A549 (cell line): ENCODE measurements around the gene COQ7. TPM values are rescaled to one million over a fixed set of nuclear protein-coding genes. Genes with fewer than 3 reads are reported as not detected.
A peak's percentile ranks its signal among the peaks of the same experiment; 100 is the strongest.

Experiments used
- ATAC-seq, 2 experiments: fragments of 200-7000 bp in 1 of 2; fragments of >200 bp in 1 of 2; cut with Nextera tagmentation in 1 of 2; cut with Tn5 transposase in 1 of 2; 3 replicates each; pipeline versions ENCODE4 v1.8.0 to v1.9.1; 2018 to 2020; ENCODE audit warnings: mild to moderate bottlenecking in 1 of 2, moderate library complexity in 1 of 2
- CTCF ChIA-PET: fragments of 300-600 bp; sonication (Branson Sonifier 250); formaldehyde crosslinking; extraction: SDS; loops from one replicate; lab custom pipeline; 2021; ENCODE audit warnings: antibody characterized with exemption, inconsistent platforms; lab: Yijun Ruan, JAX
- POLR2A ChIA-PET: fragments of 350-600 bp; formaldehyde crosslinking; extraction: SDS; loops from one replicate; lab custom pipeline; 2021; ENCODE audit warnings: antibody characterized with exemption, inconsistent platforms; lab: Yijun Ruan, JAX
- DNase-seq, 2 experiments: peaks; one replicate each; pipeline versions ENCODE4 v3.0.0 to v3.0.0-alpha.2; 2011 to 2016; ENCODE audit warnings: low read depth in 1 of 2, low spot score in 1 of 2
- FAIRE-seq: peaks from 2 replicates; lab custom pipeline; 2011; peaks lifted over from hg19 to GRCh38; lab: Jason Lieb, UNC
- H3K27ac ChIP-seq, 2 experiments: fragments of >200 bp; sonication (Bioruptor Twin); formaldehyde crosslinking; 3 replicates each; pipeline ENCODE4 v1.5.1; 2016 to 2017
- H3K4me1 ChIP-seq: fragments of >200 bp; sonication (Bioruptor Twin); formaldehyde crosslinking; 3 replicates; pipeline ENCODE4 v1.6.1; 2016
- H3K4me2 ChIP-seq: fragments of >200 bp; sonication (Bioruptor Twin); formaldehyde crosslinking; 3 replicates; pipeline ENCODE4 v1.6.1; 2016
- H3K4me3 ChIP-seq: fragments of >200 bp; sonication (Bioruptor Twin); formaldehyde crosslinking; 3 replicates; pipeline ENCODE4 v1.5.1; 2016
- H3K9me3 ChIP-seq: fragments of >200 bp; sonication (Bioruptor Twin); formaldehyde crosslinking; 3 replicates; pipeline ENCODE4 v1.6.1; 2016
- BHLHE40 ChIP-seq: IDR thresholded peaks from 2 replicates; pipeline ENCODE4 v1.6.1; 2012; ENCODE audit warnings: low read depth, low read length, inconsistent platforms
- CHD4 ChIP-seq: fragments of 200-600 bp; sonication (generic); IDR thresholded peaks from 2 replicates; pipeline ENCODE4 v1.6.1; 2016; ENCODE audit warnings: antibody characterized with exemption, mild to moderate bottlenecking, borderline replicate concordance
- E2F6 ChIP-seq: IDR thresholded peaks from 2 replicates; pipeline ENCODE4 v1.6.1; 2012; ENCODE audit warnings: low read depth, borderline replicate concordance
- EHF ChIP-seq: fragments of 250-450 bp; sonication (Bioruptor Pico); IDR thresholded peaks from 2 replicates; pipeline ENCODE4 v1.5.0; 2020; ENCODE audit warnings: mild to moderate bottlenecking
- ESRRA ChIP-seq: fragments of 150-350 bp; IDR thresholded peaks from 2 replicates; pipeline ENCODE4 v1.6.1; 2014; ENCODE audit warnings: mild to moderate bottlenecking, low read length, borderline replicate concordance
- FOSB ChIP-seq: fragments of 250-450 bp; sonication (Bioruptor Pico); IDR thresholded peaks from 2 replicates; pipeline ENCODE4 v1.5.0; 2020; ENCODE audit warnings: mild to moderate bottlenecking, moderate library complexity
- FOSL2 ChIP-seq, 2 experiments: fragments of 450-650 bp in 1 of 2; fragments of >200 bp in 1 of 2; sonication (Bioruptor Twin) in 1 of 2; formaldehyde crosslinking; IDR thresholded peaks; 2 replicates each; pipeline versions ENCODE4 v1.5.0 to v1.6.1; 2016 to 2020; ENCODE audit warnings: mild to moderate bottlenecking in 1 of 2, moderate library complexity in 1 of 2
- FOXS1 ChIP-seq: fragments of 250-450 bp; sonication (Bioruptor Pico); IDR thresholded peaks from 2 replicates; pipeline ENCODE4 v1.5.0; 2020; ENCODE audit warnings: mild to moderate bottlenecking, moderate library complexity
- GATA3 ChIP-seq: IDR thresholded peaks from 2 replicates; pipeline ENCODE4 v1.6.1; 2012; ENCODE audit warnings: borderline replicate concordance
- HDAC2 ChIP-seq: fragments of 200-600 bp; sonication (generic); IDR thresholded peaks from 2 replicates; pipeline ENCODE4 v1.6.1; 2016
- HES2 ChIP-seq: fragments of >200 bp; sonication (Bioruptor Twin); formaldehyde crosslinking; IDR thresholded peaks from 2 replicates; pipeline ENCODE4 v1.6.1; 2016
- HOXA7 ChIP-seq: fragments of 250-450 bp; sonication (Bioruptor Pico); IDR thresholded peaks from 2 replicates; pipeline ENCODE4 v1.5.0; 2020; ENCODE audit warnings: mild to moderate bottlenecking, moderate library complexity
- JUN ChIP-seq, 2 experiments: fragments of >200 bp; sonication (Bioruptor Twin); formaldehyde crosslinking; IDR thresholded peaks; 2 replicates in 1 of 2; 3 replicates in 1 of 2; pipeline ENCODE4 v1.6.1; 2016 to 2017
- KDM1A ChIP-seq: fragments of 200-600 bp; sonication (generic); IDR thresholded peaks from 2 replicates; pipeline ENCODE4 v1.6.1; 2016; ENCODE audit warnings: low read depth, mild to moderate bottlenecking
- KDM5A ChIP-seq: fragments of 200-600 bp; sonication (generic); IDR thresholded peaks from 2 replicates; pipeline ENCODE4 v1.6.1; 2016; ENCODE audit warnings: antibody characterized with exemption, mild to moderate bottlenecking
- NFE2L2 ChIP-seq: fragments of 150-350 bp; conservative IDR thresholded peaks from 2 replicates; pipeline ENCODE4 v1.6.1; 2014; ENCODE audit warnings: low read length
- NPAS2 ChIP-seq: fragments of 250-450 bp; sonication (Bioruptor Pico); IDR thresholded peaks from 2 replicates; pipeline ENCODE4 v1.8.0; 2022; ENCODE audit warnings: mild to moderate bottlenecking, moderate library complexity, borderline replicate concordance
- NR3C1 ChIP-seq: fragments of >200 bp; sonication (Bioruptor Twin); formaldehyde crosslinking; IDR thresholded peaks from 3 replicates; pipeline ENCODE4 v1.6.1; 2017
- PBX3 ChIP-seq: IDR thresholded peaks from 2 replicates; pipeline ENCODE4 v1.6.1; 2012
- POLR2A ChIP-seq: IDR thresholded peaks from 2 replicates; pipeline ENCODE4 v1.6.1; 2012; ENCODE audit warnings: mild to moderate bottlenecking, low read length
- POLR2AphosphoS2 ChIP-seq: conservative IDR thresholded peaks from 2 replicates; pipeline ENCODE4 v1.6.1; 2012; ENCODE audit warnings: low read length, improper control_type of control experiment, inconsistent platforms
- RARB ChIP-seq: fragments of 250-450 bp; sonication (Bioruptor Pico); IDR thresholded peaks from 2 replicates; pipeline ENCODE4 v1.8.0; 2021; ENCODE audit warnings: mild to moderate bottlenecking, moderate library complexity
- RCOR1 ChIP-seq: fragments of 150-350 bp; IDR thresholded peaks from 2 replicates; pipeline ENCODE4 v1.6.1; 2014; ENCODE audit warnings: antibody characterized with exemption, low read length, low read depth
- RFX5 ChIP-seq: fragments of 450-650 bp; IDR thresholded peaks from 2 replicates; pipeline ENCODE4 v1.7.1; 2014; ENCODE audit warnings: antibody characterized with exemption, mild to moderate bottlenecking, moderate library complexity
- SREBF2 ChIP-seq: fragments of 450-650 bp; IDR thresholded peaks from 2 replicates; pipeline ENCODE4 v1.6.1; 2014; ENCODE audit warnings: mild to moderate bottlenecking, moderate library complexity
- TP53 ChIP-seq: fragments of 250-450 bp; sonication (Bioruptor Pico); IDR thresholded peaks from 2 replicates; pipeline ENCODE4 v1.5.0; 2021; ENCODE audit warnings: mild to moderate bottlenecking, moderate library complexity
- ZNF302 ChIP-seq: fragments of 250-450 bp; sonication (Bioruptor Pico); IDR thresholded peaks from 2 replicates; pipeline ENCODE4 v1.9.0; 2021; ENCODE audit warnings: inconsistent platforms, mild to moderate bottlenecking, moderate library complexity
- ZSCAN20 ChIP-seq: fragments of 250-450 bp; sonication (Bioruptor Pico); IDR thresholded peaks from 2 replicates; pipeline ENCODE4 v1.8.0; 2022; ENCODE audit warnings: mild to moderate bottlenecking, moderate library complexity
- WGBS: methylation state at CpG from one replicate; pipeline ENCODE4 v1.1.6; 2017; ENCODE audit errors: missing lambda C conversion rate; 5-methylcytosine and 5-hydroxymethylcytosine counted together
- polyA plus RNA-seq, 4 experiments: library from polyadenylated mRNA; depleted of rRNA in 3 of 4; stranded (reverse); fragments of >200 nt; fragmentation: RNase III in 1 of 4; extraction: RNeasy Plus Mini Kit Qiagen cat#74134 plus additional on column Dnase treatment in 1 of 4; gene quantifications; 2 replicates in 3 of 4; 3 replicates in 1 of 4; pipeline ENCODE4 v1.2.3, GENCODE V29; 2011 to 2017
- TF ChIP-seq, protein P1 (sequence below): fragments of >200 bp; sonication (Bioruptor Twin); formaldehyde crosslinking; IDR thresholded peaks from 3 replicates; pipeline ENCODE4 v1.6.1; 2016
- TF ChIP-seq, protein P2 (sequence below): fragments of >200 bp; sonication (Bioruptor Twin); formaldehyde crosslinking; IDR thresholded peaks from 3 replicates; pipeline ENCODE4 v1.5.1; 2016

Gene COQ7
- polyA plus RNA-seq, 2 of the 4 experiments (the other 2 are of a cell fraction) = 16.3 to 23.8 TPM

GRCh38 chr16:19095654-19096053 lies 28.2 kb downstream of the COQ7 start:
- no peak overlapping the region for H3K4me3 ChIP-seq
- H3K4me2 ChIP-seq = peak overlapping the region; percentile 67
- TF ChIP-seq CHD4 (no peak), RCOR1 (no peak), KDM5A (no peak), ZSCAN20 (no peak), FOSL2 (IDR thresholded peaks at IDR 0.05) (no peak), FOSL2 (CRISPR knock-in tag; IDR thresholded peaks at IDR 0.05) (peak; percentile 69), NPAS2 (CRISPR knock-in tag) (no peak), FOXS1 (CRISPR knock-in tag) (no peak), HES2 (no peak)
- FAIRE-seq (no peak), ATAC-seq (no peak), DNase-seq (peak in 1 of 2 experiments; percentile 38)
- CTCF ChIA-PET = interaction anchor here (0.8 to 4.9 kb wide), 12 partner anchors 9 to 407 kb away, joined by 4 to 34 read pairs (median 14); partner anchors contain the start of gene ITPRIPL2
- peaks cover 38% of the 10 kb centered on the region for H3K4me1 ChIP-seq
- 55% methylated on average over 5 of the region's 5 CpGs for WGBS
- POLR2A ChIA-PET = interaction anchor here (0.6 to 2.2 kb wide), 7 partner anchors 9 to 428 kb away, joined by 3 to 16 read pairs (median 5); partner anchors contain the start of genes CCP110 and ITPRIPL2
- H3K9me3 ChIP-seq = peaks cover 4% of the 10 kb centered on the region; the same call in 2 of the 3 replicates
- H3K27ac ChIP-seq = peak overlapping the region; percentile 73 to 87

DNA sequence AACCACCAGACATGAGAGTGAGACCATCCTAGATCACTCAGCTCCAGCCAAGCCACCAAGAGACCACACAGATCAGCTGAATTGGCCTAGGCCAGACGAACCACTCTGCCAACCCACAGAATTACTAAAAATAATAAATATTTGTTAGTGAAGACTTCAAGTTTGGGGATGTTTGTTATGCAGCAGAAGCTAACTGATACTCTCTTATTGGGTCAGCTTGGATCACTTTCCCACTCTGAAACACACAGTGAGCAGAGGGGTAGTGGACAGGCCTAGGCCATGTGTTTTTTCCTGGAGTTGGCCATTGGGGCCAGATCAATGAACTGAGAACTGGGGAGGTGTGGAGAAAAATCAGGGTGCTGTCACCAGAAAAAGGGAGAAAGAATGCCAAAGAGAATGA lies 30.8 kb downstream of the COQ7 start:
- ChIA-PET POLR2A (interaction anchor here (1.1 kb wide), 1 partner anchor 14 kb away, joined by 4 read pairs; no protein-coding TSS in a partner anchor), CTCF (interaction anchor here (1.0 to 4.9 kb wide), 2 partner anchors 12 to 14 kb away, joined by 3 to 34 read pairs; no protein-coding TSS in a partner anchor)
- WGBS = 56% methylated on average over 1 of the region's 1 CpG
- ATAC-seq (no peak), DNase-seq (no peak), FAIRE-seq (no peak)
- Histone ChIP-seq H3K9me3 (peaks cover 4% of the 10 kb centered on the region; the same call in 2 of the 3 replicates), H3K4me1 (peaks cover 21% of the 10 kb centered on the region), H3K4me2 (no peak overlapping the region), H3K4me3 (no peak overlapping the region), H3K27ac (no peak overlapping the region)
- TF ChIP-seq FOSB (no peak), GATA3 (no peak), HDAC2 (no peak; the same call in 1 of the 2 replicates), SREBF2 (no peak), JUN (IDR thresholded peaks at IDR 0.05) (no peak), FOXS1 (CRISPR knock-in tag) (no peak), NFE2L2 (no peak)
- TF ChIP-seq, protein P1, sequence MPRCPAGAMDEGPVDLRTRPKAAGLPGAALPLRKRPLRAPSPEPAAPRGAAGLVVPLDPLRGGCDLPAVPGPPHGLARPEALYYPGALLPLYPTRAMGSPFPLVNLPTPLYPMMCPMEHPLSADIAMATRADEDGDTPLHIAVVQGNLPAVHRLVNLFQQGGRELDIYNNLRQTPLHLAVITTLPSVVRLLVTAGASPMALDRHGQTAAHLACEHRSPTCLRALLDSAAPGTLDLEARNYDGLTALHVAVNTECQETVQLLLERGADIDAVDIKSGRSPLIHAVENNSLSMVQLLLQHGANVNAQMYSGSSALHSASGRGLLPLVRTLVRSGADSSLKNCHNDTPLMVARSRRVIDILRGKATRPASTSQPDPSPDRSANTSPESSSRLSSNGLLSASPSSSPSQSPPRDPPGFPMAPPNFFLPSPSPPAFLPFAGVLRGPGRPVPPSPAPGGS = no peak

DNA sequence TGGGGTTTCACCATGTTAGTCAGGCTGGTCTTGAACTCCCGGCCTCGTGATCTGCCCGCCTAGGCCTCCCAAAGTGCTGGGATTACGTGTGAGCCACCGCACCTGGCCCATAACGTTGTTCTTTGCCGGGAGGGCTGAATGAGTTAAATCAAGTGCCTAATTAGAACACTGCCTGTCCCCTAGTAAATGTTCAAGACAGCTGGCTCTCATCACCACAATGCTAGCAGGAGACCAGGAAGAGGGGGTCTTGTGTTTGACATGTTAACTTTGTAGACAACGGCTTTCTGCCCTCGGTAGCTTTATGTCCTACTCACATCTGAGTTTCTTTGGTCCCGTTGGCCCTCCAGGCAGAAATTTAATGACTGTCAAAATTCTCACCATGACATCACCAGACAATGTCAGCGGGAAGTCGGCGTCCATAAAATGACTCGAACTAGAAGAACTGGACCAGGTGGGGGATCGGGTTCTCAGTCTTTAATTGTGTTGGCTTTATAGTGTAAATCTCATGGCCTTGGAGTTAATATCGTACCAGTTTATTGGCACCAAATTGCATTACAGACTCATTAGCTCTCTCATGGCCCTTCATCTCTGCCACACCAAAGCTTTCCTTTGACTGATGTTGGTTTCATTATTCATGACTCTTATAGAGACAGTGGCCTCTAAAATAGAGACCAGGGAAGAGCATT lies 34.9 kb downstream of the COQ7 start:
- Histone ChIP-seq H3K4me3 (no peak overlapping the region), H3K4me2 (no peak overlapping the region), H3K27ac (no peak overlapping the region), H3K4me1 (peaks cover 5% of the 10 kb centered on the region), H3K9me3 (peaks cover 4% of the 10 kb centered on the region; the same call in 2 of the 3 replicates)
- TF ChIP-seq POLR2A = no peak
- TF ChIP-seq NPAS2 (CRISPR knock-in tag) = no peak
- TF ChIP-seq EHF (CRISPR knock-in tag) = no peak
- TF ChIP-seq RFX5 = no peak
- TF ChIP-seq, protein P2, sequence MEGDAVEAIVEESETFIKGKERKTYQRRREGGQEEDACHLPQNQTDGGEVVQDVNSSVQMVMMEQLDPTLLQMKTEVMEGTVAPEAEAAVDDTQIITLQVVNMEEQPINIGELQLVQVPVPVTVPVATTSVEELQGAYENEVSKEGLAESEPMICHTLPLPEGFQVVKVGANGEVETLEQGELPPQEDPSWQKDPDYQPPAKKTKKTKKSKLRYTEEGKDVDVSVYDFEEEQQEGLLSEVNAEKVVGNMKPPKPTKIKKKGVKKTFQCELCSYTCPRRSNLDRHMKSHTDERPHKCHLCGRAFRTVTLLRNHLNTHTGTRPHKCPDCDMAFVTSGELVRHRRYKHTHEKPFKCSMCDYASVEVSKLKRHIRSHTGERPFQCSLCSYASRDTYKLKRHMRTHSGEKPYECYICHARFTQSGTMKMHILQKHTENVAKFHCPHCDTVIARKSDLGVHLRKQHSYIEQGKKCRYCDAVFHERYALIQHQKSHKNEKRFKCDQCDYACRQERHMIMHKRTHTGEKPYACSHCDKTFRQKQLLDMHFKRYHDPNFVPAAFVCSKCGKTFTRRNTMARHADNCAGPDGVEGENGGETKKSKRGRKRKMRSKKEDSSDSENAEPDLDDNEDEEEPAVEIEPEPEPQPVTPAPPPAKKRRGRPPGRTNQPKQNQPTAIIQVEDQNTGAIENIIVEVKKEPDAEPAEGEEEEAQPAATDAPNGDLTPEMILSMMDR = no peak
- TF ChIP-seq ZNF302 (CRISPR knock-in tag) = no peak
- no peak for TF ChIP-seq E2F6
- no peak for TF ChIP-seq KDM1A
- no peak for TF ChIP-seq ESRRA
- TF ChIP-seq HOXA7 (CRISPR knock-in tag) = no peak
- no peak for TF ChIP-seq RCOR1
- no peak for TF ChIP-seq JUN (IDR thresholded peaks at IDR 0.05)
- TF ChIP-seq TP53 (CRISPR knock-in tag) = no peak
- TF ChIP-seq SREBF2 = no peak
- no peak for TF ChIP-seq RARB (CRISPR knock-in tag)
- TF ChIP-seq PBX3 = no peak
- TF ChIP-seq NR3C1 = no peak
- no peak for TF ChIP-seq POLR2AphosphoS2
- TF ChIP-seq NFE2L2 = no peak
- TF ChIP-seq BHLHE40 = no peak
- FAIRE-seq (no peak), ATAC-seq (no peak), DNase-seq (no peak)
- CTCF ChIA-PET = interaction anchor here (0.9 kb wide), 2 partner anchors 16 to 274 kb away, joined by 3 read pairs; no protein-coding TSS in a partner anchor
- 80% methylated on average over 16 of the region's 16 CpGs for WGBS
- POLR2A ChIA-PET = no interaction called here
